Skin of body (tissue), 2 donors: Measurements from ENCODE around the gene BCL11B. TPM values are rescaled to one million over a fixed set of nuclear protein-coding genes. Genes with fewer than 3 reads are reported as not detected.

Experiments used
- DNase-seq: peaks from one replicate; lab custom pipeline; 2025; lab: John Stamatoyannopoulos, UW
- total RNA-seq: library from RNA; depleted of rRNA; stranded (reverse); fragments of >200 nt; gene quantifications from one replicate; pipeline ENCODE4 v1.2.3, GENCODE V29; 2014

Gene BCL11B
- total RNA-seq, 1 donor from 2014 or later: 17.6 TPM

DNA sequence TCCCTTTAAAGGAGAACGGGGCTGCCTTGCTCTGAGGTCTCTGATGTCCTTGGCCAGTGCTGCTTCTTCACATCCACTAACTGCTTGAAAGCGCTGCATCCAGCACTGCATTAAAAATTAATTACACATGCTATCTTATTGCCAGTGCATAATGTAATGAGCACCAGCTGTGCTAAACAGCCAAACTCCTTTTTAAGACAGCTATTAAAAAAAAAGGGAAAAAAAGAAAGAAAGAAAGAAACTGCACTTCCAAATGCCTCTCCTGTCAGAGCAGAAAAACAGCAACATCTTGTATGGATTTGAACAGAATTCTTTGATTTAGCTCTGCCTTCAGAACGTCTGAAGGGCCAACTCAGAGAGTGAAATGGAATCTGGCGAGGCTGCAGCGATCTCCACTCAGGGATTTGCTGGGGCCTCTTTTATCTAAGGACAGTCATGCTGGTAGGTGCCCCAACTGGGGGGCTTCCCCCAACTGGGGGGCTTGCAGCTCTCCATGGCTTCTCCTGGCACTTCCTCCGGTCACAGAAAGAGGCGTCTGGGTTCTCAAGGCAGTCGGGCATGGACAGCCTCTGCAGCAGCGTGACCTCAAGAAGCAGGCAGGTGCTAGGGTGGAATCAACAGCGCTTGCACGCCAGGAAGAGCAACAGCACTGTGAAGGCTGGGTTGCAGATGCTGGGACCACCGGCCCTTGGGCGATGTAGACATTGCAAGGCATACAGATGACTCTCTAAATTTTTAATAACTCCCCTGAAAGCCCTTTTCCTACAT lies 46.4 kb downstream of the BCL11B start:
- peak; percentile 79 for DNase-seq

DNA sequence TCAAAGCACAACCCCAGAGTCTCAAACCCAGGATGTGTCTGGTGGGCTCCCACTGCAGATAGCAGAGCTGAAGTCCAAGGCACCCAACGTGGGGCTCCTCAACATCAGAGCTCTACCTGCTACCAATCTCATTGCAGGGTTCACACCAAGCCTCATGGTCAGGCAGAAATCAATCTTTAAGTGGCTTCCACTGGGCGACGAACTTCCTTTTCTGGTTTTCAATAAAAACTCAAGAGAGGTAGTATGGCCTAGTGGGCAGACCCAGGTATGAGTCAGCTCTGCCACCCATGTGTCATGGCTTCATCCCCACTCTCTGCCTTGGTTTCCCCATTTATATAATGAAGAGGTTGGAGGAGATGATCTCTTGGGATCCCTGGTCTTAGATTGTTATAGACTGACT lies 47.0 kb downstream of the BCL11B start:
- no peak for DNase-seq

DNA sequence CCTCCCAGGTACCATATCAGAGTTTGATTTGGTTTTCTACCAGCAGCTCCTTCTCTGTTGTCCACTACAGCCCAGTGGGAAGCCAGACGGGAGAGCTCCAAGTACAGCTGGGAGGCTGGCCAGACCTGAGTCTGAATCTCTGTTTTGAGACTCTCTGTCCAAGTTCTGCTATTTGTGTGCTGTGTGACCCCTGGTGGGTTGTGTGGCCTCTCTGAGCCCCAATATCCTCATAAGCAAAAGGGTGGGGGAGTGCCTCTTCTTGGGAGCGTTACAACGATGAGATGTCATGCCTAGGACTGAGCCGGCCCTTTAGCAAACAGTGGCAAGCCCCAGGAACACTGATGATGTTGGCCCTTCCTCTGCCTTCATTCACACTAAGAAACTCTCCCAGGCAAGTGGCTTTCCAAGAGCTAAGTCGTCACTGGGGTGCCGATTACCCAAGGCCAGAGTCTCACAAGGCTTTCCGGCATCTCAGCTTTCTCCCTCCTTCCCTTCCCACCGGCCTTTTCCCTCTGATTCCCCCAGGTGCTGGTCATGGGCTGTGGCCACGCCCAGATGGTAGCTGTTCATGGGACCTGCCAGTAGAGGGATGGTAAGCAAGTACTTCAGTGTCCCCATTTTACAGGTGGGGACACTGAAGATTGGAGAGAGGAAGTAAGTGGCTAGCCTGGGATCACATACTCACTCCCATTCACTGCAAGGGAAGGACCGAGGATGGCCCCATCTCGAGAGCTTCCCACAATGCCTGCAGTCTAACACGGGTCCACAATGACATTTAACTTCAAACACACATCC lies 47.7 kb downstream of the BCL11B start:
- no peak for DNase-seq

DNA sequence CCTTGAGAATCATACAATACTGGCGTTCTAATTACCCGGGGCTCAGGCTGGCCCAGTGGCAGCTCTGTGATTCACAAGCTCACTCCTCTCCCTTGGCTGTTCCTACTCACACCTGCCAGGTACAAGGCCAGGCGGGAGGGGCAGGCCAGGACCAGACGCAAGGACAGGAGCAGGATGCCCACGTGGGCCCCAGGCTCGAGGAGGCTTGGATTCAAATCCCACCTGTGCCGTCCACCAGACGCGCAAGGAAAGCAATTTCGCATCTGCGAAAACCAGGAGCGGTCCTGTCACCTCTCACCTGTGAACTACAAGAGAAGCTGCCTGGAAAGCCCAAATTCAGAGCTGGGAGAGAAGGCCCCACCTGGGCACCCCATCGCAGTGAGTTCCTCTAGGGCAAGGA lies 50.6 kb downstream of the BCL11B start:
- DNase-seq: no peak

DNA sequence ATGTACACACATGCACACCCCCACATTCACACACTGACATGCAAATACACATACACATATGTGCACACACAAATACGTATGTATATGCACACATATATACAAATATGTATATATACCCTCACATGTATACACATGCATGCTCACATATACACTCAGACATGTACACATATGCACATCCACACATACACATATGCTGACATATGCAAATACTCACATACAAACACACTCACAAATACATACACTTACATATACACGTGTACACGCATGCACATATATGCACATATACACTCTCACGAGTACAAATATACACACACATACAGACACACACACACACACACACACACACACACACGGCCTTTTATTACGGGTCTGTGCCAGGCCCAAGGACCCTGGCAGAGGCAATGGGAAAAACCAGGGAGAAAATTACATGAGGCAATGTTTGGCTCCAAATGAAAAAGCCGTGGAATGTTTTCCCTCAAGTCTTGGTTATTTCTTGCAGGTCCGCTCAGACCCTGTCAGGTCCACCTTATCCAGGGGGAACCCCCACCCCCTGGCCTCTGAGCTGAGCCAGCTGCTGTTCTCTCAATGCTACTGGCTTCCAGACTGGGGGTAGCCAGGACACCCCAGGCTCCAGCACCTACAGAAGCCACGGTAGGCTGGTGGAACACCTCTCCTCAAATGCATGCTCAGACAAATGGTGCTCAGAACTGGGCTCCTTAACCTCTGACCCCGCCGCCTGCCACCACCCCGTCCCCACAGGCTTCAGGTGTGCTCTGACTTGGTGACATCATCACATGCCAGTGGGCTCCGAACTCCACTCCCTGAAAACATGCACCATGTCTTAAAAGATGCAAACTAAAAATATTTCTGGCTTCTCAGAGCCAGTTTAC lies 54.7 kb downstream of the BCL11B start:
- DNase-seq: no peak

DNA sequence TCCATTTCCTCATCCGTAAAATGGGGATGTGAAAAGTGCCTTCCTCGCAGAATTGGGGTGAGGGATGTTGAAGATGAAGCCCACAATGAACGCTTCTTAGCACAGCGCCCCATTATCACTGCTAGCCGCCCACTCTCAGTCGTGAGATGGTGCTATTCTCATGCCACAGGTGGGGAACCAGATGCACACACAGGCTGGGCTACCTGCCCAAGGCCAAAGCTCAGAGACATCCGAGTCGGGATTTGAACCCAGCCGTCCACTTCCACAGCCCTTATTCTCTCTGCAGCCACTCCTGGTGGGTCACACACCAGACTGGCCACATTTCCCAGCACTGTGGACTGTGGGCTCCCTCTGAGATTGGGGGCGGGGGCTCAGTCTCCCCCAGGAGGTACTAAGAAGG lies 55.8 kb downstream of the BCL11B start:
- no peak for DNase-seq

DNA sequence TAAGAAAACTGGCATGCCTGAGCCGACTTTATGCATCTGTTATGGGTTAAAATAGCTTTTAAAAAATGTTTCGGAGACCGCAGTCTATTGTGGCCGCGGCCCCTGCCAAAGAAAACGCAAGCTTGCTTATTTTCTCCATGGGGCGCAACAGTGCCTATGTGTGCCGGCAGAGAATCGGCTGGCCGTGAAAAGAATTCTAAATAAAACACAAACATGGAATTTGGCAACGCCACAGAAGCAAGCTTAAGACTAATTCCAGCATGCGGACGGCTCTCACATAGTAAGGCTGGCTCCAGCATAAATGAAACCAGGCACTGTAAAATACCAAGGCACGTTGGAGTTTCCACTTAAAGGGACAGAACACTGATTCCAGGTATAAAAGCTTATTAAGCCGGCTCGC lies 56.7 kb downstream of the BCL11B start:
- DNase-seq: peak; percentile 91

DNA sequence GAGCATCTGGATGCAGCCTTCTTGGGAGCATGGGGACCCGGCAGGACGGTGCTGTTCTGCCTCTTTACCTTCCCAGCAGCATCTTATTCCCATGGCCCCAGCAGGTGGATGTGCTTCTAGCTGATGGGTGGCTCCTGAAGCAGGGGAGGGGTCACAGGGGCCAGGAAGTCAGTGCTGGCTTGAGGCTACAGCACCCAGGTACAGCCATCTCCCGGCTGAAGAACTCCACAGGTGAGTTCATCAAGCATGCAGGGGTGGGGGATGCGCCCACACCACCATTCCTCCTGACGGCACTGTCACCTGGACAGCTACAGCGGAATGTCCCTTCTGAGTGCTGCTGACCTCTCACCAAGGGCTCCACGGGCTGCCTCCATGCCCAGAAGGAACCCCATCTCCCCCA lies 57.3 kb downstream of the BCL11B start:
- no peak for DNase-seq

DNA sequence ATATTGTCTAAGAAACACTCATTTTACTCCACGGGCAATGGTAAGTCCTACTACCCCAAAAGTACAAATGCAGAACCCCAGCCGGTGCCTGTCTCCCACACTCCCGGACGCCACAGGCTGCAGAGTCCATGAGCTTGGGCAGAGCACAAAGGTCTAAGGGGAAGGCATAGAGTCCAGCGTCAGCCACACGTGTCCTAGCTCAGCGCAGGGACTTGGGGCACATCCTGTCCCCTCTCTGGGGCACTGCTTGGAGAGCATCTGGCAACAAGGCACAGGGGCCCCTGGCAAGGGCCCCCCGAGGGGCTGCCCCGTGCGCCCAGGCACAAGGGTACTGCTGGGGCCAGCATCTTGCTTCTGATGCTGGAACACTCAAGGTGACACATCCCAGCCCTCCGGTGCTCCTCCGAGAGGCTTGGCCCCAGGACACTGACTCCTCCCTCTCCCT lies 58.4 kb downstream of the BCL11B start:
- no peak for DNase-seq

DNA sequence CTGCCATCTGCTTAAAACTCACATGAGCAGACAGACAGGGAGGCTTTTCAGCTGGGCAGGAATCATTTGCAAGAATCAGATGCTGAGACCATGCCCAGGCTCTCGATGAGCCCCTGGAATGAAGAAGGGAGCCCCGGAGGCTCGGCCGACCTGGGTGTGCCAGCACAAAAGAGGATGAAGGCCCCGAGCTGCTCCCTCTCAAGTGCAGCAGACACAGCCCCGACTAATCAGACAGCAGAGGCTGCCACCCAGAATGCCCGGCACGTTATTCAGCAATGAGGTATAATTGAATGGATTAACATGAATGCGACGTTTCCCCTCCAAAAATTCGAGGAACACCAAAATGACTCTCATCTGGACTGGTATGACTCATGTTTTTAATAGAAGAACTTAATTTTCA lies 58.9 kb downstream of the BCL11B start:
- DNase-seq: peak; percentile 33

DNA sequence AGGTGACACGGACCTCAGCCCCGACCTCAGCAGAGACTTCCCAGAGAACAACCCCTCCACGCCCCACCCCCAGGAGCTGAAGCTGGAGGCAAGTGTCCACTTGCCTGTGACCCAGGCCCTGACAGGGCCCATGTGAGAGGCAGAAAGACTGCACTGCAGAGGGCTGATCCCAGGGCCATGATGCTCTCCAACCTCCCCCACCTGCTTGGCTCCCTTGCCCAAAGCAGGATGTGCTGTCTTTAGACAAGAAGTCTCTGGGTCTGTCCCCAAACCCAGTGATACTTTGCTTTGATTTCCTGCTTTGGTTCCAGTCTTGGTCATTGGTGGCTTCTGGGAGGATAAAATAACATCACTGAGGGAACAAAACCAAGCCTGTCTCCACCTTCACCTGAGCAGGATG lies 59.4 kb downstream of the BCL11B start:
- DNase-seq: no peak

DNA sequence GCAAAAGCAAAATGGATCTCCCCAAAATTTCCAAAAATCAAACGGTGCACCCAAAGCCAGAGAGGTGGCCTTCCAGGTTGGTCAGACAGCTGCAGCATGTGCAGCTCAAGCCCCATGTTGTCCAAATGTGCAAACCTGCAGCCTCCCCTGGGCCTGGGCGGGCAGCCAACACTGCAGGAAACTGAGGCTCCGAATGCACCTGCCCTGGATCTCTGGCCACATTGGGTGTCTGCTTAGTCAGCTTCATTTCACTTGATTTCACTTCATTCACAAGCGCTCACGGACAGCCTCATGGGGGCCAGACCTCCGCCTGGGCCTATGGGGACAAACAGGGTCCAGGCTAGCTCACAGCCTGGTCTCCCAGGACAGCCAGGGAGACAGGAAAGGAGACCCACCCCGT lies 59.8 kb downstream of the BCL11B start:
- DNase-seq: no peak

DNA sequence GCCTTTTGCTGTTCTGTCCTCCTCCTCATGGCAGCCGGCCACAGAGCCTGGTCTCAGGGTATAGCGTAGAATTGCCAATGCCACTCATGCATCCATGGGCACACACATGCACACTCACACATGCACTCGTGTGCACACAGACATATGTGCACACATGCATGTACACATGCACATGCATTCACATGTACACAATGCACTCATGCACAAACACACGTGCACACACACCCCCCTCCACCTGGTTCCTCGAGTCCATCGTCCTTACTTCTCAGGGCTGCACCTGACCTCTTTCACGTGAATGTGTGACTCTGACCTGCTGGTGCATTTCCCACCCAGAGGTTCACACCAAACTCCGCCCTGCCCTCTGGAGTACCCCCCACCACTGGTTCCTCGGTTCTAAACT lies 60.6 kb downstream of the BCL11B start:
- DNase-seq: no peak

DNA sequence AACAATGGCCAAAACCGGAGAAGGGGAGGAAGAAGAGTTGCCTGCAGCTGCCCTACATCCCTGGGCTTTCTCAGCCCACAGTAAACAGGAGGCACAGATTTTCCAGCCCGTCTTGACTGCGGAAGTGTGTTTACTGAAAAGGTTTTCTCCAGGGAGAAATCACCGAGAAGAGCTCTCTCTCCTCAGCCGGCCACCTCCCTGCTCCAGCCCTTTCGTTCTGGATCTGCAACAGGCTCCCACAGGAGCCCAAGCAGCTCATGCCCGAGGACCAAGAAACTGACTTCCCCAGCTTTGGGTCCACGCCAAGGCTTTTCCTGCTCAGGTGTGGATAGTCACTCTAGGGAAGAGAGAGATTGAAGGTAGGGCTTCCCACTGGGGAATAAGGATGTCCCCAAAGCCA lies 61.7 kb downstream of the BCL11B start:
- no peak for DNase-seq

DNA sequence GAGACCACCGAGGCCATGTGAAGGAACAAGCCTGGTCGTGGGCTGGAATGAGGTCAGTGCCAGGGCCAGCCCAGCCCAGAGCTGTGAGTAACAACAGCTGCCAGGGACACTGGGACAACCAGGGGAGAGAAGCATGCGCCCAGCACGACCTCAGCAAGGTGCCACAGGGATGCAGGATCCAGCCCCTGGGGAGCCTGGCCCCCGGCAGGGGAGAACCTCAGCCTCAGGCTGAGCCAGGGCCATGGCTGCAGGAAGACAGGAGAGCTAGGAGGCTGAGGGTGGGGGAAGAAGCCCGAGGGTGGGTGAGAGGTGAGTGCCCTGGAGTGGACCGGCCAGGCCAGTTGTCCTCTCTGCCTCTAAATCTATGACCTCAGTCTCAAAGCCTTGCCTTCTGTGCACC lies 62.6 kb downstream of the BCL11B start:
- DNase-seq: no peak

DNA sequence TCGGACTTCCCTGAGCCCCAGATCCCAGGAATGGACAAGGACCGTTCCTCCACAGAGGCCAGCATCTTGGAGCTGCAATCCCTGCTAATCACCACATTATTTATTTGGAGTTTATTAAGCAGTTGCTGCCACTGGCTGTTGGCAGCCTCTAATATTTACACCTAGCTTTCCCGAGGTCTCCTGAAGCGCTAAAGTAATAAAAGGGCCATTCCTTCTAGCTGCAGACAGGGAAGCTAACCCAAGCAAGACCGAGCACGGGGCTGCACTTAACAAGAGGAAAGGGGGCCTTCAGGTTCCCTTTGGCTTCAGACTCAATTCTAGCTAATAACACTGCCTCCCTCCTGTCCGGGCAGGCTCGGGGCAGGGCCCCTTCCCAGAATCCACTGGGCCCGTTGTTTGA lies 63.7 kb downstream of the BCL11B start:
- no peak for DNase-seq

DNA sequence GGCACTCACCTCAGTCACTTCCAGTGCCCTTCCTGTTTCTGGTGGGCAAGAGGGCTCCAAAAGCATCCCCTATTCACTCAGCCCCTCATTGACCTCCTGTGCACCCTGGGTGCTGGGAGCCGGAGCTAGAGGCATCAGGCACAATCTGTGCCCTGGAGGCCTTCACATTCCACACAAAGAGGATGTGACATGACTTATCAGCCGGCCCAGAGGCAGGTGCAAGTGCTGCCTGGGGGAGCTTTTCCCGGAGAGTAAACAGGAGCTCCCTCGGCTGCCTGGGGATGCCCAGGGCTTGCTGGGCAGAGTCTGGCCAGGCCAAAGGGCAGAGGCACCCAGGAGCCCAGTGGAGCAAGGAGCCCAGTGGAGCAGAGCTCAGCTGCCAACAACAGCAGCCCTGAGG lies 64.5 kb downstream of the BCL11B start:
- no peak for DNase-seq

DNA sequence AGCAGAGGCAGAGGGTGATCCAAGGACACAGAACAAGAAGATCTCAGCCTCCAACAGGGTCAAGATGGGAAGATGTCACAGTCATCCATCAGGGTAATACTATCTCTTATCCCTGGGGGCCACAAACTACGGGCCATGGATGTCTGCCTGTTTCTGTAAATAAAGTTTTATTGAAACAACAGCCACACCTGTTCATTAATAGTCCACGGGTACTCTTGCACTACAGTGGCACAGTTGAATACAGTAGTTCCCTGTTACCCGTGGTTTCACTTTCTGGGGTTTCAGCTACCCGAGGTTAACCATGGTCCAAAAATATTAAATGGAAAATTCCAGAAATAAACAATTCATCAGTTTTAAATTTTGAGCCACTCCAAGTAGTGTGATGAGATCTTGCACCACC lies 65.9 kb downstream of the BCL11B start:
- no peak for DNase-seq

DNA sequence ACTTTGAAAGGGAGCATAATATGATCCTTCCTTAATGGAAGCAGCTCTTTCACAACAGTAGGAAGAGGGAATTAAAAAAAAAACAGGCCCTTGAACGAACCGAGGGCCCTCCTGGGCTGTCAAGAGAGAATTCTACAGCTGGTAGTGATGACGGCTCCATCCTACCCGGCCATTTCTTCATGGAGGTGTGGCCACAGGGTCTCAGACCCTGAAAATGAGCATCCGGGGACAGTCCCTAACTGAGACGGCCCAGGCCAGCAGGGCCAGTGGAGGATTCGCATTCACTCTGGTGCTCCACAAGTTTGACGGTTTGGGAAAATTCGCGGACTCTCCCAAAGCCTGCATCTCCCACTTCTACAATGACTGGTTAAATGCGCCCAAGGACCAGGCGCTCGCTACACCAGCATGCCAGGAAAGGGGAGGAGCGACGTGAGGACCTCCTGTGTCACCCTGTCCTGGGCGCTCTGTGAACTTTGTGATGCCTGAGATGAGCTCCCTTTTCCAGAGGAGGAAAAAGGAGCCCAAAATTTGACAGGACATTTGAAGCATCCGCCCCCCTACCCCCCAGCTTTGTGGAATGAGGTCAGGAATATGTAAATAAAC lies 66.8 kb downstream of the BCL11B start:
- DNase-seq: no peak

DNA sequence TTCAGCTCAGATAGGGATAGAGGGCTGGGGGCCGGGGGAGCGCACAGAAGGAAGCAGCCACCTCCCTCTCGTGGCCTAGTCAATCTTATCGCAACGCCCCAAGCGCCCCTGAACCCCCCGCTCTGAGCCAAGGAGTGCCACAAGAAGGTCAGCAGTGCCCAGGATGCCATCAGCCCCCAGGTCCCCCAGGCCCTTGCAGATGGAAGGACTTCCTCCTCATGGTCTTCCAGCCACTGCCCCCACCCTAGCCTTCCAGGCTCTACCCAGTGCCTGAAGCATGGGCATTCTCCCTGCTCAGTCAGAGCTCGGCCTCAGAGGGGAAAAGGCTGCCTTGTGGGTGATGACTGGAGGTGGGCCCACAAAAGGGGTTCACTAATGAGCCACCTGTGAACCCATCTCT lies 68.2 kb downstream of the BCL11B start:
- DNase-seq: no peak

DNA sequence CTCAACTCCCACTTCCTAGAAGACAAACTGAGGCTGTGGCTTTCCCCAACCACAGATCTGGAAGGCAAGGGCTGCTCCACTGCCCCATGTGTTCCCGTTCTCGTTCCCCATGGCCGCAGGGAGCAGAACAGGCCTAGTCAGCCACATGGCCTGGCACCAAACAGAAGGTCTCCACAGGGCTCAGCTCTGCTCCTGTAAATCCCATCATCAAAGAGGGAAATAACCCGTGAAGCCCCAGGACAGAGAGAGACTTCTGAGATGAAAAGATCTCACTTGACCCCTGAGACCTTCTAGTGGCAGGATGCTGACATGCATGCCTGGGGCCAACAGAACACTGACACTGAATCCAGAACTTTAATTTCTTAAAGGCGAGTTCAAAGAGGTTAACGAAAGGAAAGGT lies 68.9 kb downstream of the BCL11B start:
- no peak for DNase-seq

DNA sequence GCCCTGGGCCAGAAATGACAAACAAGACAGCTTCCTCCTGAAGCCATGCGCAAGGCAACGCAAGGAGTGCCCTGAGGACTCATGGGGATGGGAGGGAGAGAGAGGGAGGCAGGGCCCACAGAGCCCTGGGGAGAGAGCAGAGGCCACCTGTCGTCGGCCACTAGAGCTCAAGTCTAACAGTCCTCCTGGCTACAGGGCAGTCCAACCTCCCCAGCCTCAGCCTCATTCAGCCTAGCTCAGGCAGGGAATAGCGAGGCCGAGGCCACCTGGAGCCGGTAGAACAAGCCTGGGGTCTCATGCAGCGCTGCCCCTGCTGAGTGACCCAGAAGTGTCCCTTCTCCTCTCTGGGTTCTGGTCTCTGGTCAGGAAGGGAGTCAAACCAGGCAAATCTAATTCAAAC lies 69.5 kb downstream of the BCL11B start:
- DNase-seq: no peak
